GM20431 (cell line): ENCODE data around the gene HTT.

Experiments used
- in situ Hi-C: fragments of 300-500 bp; cut with MseI, MboI; formaldehyde crosslinking; loops from one replicate; pipeline ENCODE4 v1.15.0; 2020; ENCODE audit warnings: low sequenced_read_pairs; ENCODE audit not compliant: unreplicated experiment

The HTT gene

GRCh38 chr4:3074078-3074845 is at the start of gene HTT, which contains the start of gene HTT-AS:
TSS of gene HTT (plus strand) at chr4:3074681. CDS start at chr4:3074826, 145 bp downstream.
TSS of gene HTT-AS (minus strand) at chr4:3074538.
- in situ Hi-C loops: no loop called here

GRCh38 chr4:3025881-3026280 is 48.6 kb upstream of the HTT start:
- in situ Hi-C loops: no loop called here

GRCh38 chr4:3026540-3026939 is 47.9 kb upstream of the HTT start:
- in situ Hi-C loops: no loop called here

- in situ Hi-C loops: no loop called here
These were observed 45.0 kb upstream of the HTT start for GRCh38 chr4:3029464-3029863.

- in situ Hi-C loops: no loop called here
These were observed 43.7 kb upstream of the HTT start for GRCh38 chr4:3030566-3031356.

- in situ Hi-C loops: no loop called here
These were observed 43.0 kb upstream of the HTT start for GRCh38 chr4:3031357-3032082.

- in situ Hi-C loops: no loop called here
These were observed 40.2 kb upstream of the HTT start for GRCh38 chr4:3034231-3034630.

GRCh38 chr4:3035249-3035648 is 39.2 kb upstream of the HTT start:
- in situ Hi-C loops: no loop called here

GRCh38 chr4:3035674-3036073 is 38.8 kb upstream of the HTT start:
- in situ Hi-C loops: no loop called here

GRCh38 chr4:3036131-3036952 is 38.1 kb upstream of the HTT start:
- in situ Hi-C loops: no loop called here

GRCh38 chr4:3037957-3038461 is 36.5 kb upstream of the HTT start:
- in situ Hi-C loops: no loop called here

- in situ Hi-C loops: no loop called here
These were observed 34.6 kb upstream of the HTT start for GRCh38 chr4:3039706-3040366.

- in situ Hi-C loops: no loop called here
These were observed 33.9 kb upstream of the HTT start for GRCh38 chr4:3040452-3041191.

GRCh38 chr4:3041192-3042142 is 33.0 kb upstream of the HTT start:
- in situ Hi-C loops: no loop called here

GRCh38 chr4:3042226-3042625 is 32.3 kb upstream of the HTT start:
- in situ Hi-C loops: no loop called here

- in situ Hi-C loops: no loop called here
These were observed 31.0 kb upstream of the HTT start for GRCh38 chr4:3043282-3044020.
